HepG2 (cell line): ENCODE measurements around the gene KCNE4. TPM values are rescaled to one million over a fixed set of nuclear protein-coding genes. Genes with fewer than 3 reads are reported as not detected.

Source experiments
- ATAC-seq: fragments of 200-7000 bp; cut with Tn5 transposase; 3 replicates; pipeline ENCODE4 v1.9.1; 2020; ENCODE audit warnings: mild to moderate bottlenecking, moderate library complexity
- BruUV-seq: library from RNA; stranded (reverse); fragments of 400-500 nt; replicated peaks from 2 replicates; lab custom pipeline; 2021; lab: Mats Ljungman, UMichigan
- CTCF ChIA-PET: fragments of 300-600 bp; formaldehyde crosslinking; extraction: SDS; loops from one replicate; lab custom pipeline; 2021; ENCODE audit warnings: low total read pairs, inconsistent platforms, low intra/inter-chr PET ratio; lab: Yijun Ruan, JAX
- POLR2A ChIA-PET: fragments of 350-600 bp; sonication (Branson Sonifier 250); formaldehyde crosslinking; loops from one replicate; lab custom pipeline; 2020; ENCODE audit warnings: antibody characterized with exemption, inconsistent platforms; lab: Yijun Ruan, JAX
- DNase-seq: peaks from one replicate; pipeline ENCODE4 v3.0.0-alpha.2; 2015; ENCODE audit warnings: low spot score
- FAIRE-seq: peaks from 3 replicates; lab custom pipeline; 2011; peaks lifted over from hg19 to GRCh38; lab: Jason Lieb, UNC
- H2AFZ ChIP-seq: one replicate; pipeline ENCODE4 v1.6.1; 2011; ENCODE audit warnings: low read length, inconsistent platforms
- H3K27ac ChIP-seq: fragments of 300-600 bp; 3 replicates; pipeline ENCODE4 v1.8.0; 2011; ENCODE audit warnings: mixed run types, mild to moderate bottlenecking, mixed read lengths, low read length, inconsistent platforms; ENCODE audit not compliant: insufficient read depth; ENCODE audit errors: extremely low read length
- H3K27me3 ChIP-seq, 2 experiments: fragments of 200-600 bp in 1 of 2; 2 replicates in 1 of 2; 3 replicates in 1 of 2; pipeline versions ENCODE4 v1.6.0 to v1.8.0; 2011; ENCODE audit warnings: low read length in 2 of 2, mild to moderate bottlenecking in 2 of 2, moderate library complexity in 2 of 2, inconsistent platforms in 1 of 2; ENCODE audit not compliant: insufficient read depth in 2 of 2, control insufficient read depth in 1 of 2
- H3K36me3 ChIP-seq, 2 experiments: fragments of 200-600 bp in 1 of 2; replicated peaks in 1 of 2; 2 replicates in 1 of 2; 3 replicates in 1 of 2; pipeline versions ENCODE4 v1.5.1 to v1.8.0; 2011; ENCODE audit warnings: low read length in 2 of 2, inconsistent platforms in 1 of 2; ENCODE audit not compliant: insufficient read depth in 2 of 2, control insufficient read depth in 1 of 2
- H3K4me1 ChIP-seq: 2 replicates; pipeline ENCODE4 v1.5.1; 2012; ENCODE audit warnings: low read length, inconsistent platforms; ENCODE audit not compliant: insufficient read depth
- H3K4me2 ChIP-seq: 2 replicates; pipeline ENCODE4 v1.6.0; 2011; ENCODE audit warnings: low read depth, low read length, inconsistent platforms
- H3K4me3 ChIP-seq, 3 experiments: fragments of 200-600 bp in 1 of 3; sonication (generic), shearing (Covaris generic) in 1 of 3; replicated peaks in 1 of 3; 2 replicates each; pipeline ENCODE4 v1.5.1; 2011 to 2016; ENCODE audit warnings: low read length in 3 of 3, inconsistent platforms in 2 of 3, low read depth in 2 of 3, mild to moderate bottlenecking in 2 of 3, control low read depth in 1 of 3, mixed read lengths in 1 of 3; ENCODE audit not compliant: insufficient read depth in 1 of 3
- H3K79me2 ChIP-seq: one replicate; pipeline ENCODE4 v1.6.1; 2011; ENCODE audit warnings: low read length, inconsistent platforms; ENCODE audit not compliant: insufficient read depth
- H3K9ac ChIP-seq: 2 replicates; pipeline ENCODE4 v1.6.0; 2011; ENCODE audit warnings: mild to moderate bottlenecking, low read depth, low read length, inconsistent platforms; ENCODE audit not compliant: insufficient read depth
- H3K9me3 ChIP-seq: 2 replicates; pipeline ENCODE4 v1.5.1; 2012; ENCODE audit warnings: mild to moderate bottlenecking, low read length
- H4K20me1 ChIP-seq: 2 replicates; pipeline ENCODE4 v1.6.0; 2011; ENCODE audit warnings: inconsistent platforms, mild to moderate bottlenecking, low read length, moderate library complexity; ENCODE audit not compliant: insufficient read depth
- IRF2 ChIP-seq: IDR thresholded peaks from 2 replicates; pipeline ENCODE4 v1.6.1; 2018; ENCODE audit warnings: missing genetic modification reagents, missing compliant biosample characterization
- JUNB ChIP-seq: sonication (generic); formaldehyde crosslinking; IDR thresholded peaks from 2 replicates; pipeline ENCODE4 v1.8.0; 2022; ENCODE audit warnings: missing genetic modification reagents, mild to moderate bottlenecking, borderline replicate concordance
- LCORL ChIP-seq, 2 experiments: fragments of 450-650 bp in 1 of 2; sonication (generic) in 1 of 2; formaldehyde crosslinking in 1 of 2; IDR thresholded peaks; 2 replicates each; pipeline versions ENCODE4 v1.5.0 to v1.6.1; 2017 to 2020; ENCODE audit warnings: antibody characterized with exemption in 1 of 2, missing genetic modification reagents in 1 of 2
- MATR3 ChIP-seq: sonication (generic); formaldehyde crosslinking; IDR thresholded peaks from 2 replicates; pipeline ENCODE4 v1.4.0; 2020; ENCODE audit warnings: missing genetic modification reagents
- MTA3 ChIP-seq: sonication (generic); formaldehyde crosslinking; IDR thresholded peaks from 2 replicates; pipeline ENCODE4 v1.4.0; 2020; ENCODE audit warnings: missing genetic modification reagents
- NCOA5 ChIP-seq: sonication (generic); formaldehyde crosslinking; IDR thresholded peaks from 2 replicates; pipeline ENCODE4 v1.4.0; 2020; ENCODE audit warnings: missing genetic modification reagents
- ZFP62 ChIP-seq: sonication (generic); formaldehyde crosslinking; IDR thresholded peaks from 2 replicates; pipeline ENCODE4 v1.4.0; 2020; ENCODE audit warnings: missing genetic modification reagents
- ZNF275 ChIP-seq: sonication (generic); formaldehyde crosslinking; IDR thresholded peaks from 2 replicates; pipeline ENCODE4 v1.8.0; 2022; ENCODE audit warnings: missing genetic modification reagents, mild to moderate bottlenecking, inconsistent platforms, borderline replicate concordance
- ZNF572 ChIP-seq: sonication (generic); formaldehyde crosslinking; IDR thresholded peaks from 2 replicates; pipeline ENCODE4 v1.5.1; 2020; ENCODE audit warnings: mild to moderate bottlenecking, missing genetic modification reagents
- ZNF619 ChIP-seq: sonication (generic); formaldehyde crosslinking; IDR thresholded peaks from 2 replicates; pipeline ENCODE4 v1.4.0; 2020; ENCODE audit warnings: mild to moderate bottlenecking, missing genetic modification reagents
- ZXDC ChIP-seq: sonication (generic); formaldehyde crosslinking; IDR thresholded peaks from 2 replicates; pipeline ENCODE4 v1.5.0; 2020; ENCODE audit warnings: mild to moderate bottlenecking, missing genetic modification reagents
- WGBS: methylation state at CpG from one replicate; pipeline ENCODE4 v1.1.6; 2017; ENCODE audit warnings: low lambda C conversion rate; 5-methylcytosine and 5-hydroxymethylcytosine counted together
- in situ Hi-C: cut with HindIII; loops from 2 replicates; pipeline ENCODE4 v1.10.0; 2017; ENCODE audit warnings: low pct_unique_long_range_greater_than_20kb; ENCODE audit not compliant: extremely low pct_ligation_motif_present
- intact Hi-C: fragments of 100-400 bp; cut with micrococcal nuclease; formaldehyde crosslinking; loops from one replicate; pipeline ENCODE4 v1.10.0; 2022; ENCODE audit not compliant: unreplicated experiment
- polyA plus RNA-seq, 8 experiments: library from polyadenylated mRNA; depleted of rRNA in 3 of 8; stranded (reverse) in 7 of 8; unstranded in 1 of 8; fragments of >200 nt; fragmentation: Illumina TruSeq in 4 of 8; extraction: Trizol in 4 of 8; gene quantifications; 2 replicates each; pipeline versions ENCODE4 v1.2.1 to v1.2.3, GENCODE V29; 2011 to 2016; ENCODE audit warnings: low read depth in 4 of 8, missing spikeins in 1 of 8, mixed read lengths in 1 of 8; ENCODE audit not compliant: insufficient read depth in 1 of 8
- total RNA-seq, 5 experiments: library from RNA; depleted of rRNA; stranded (reverse); fragments of >200 nt; fragmentation: Illumina TruSeq; extraction: Trizol; gene quantifications; 2 replicates each; pipeline ENCODE4 v1.2.3, GENCODE V29; 2016; ENCODE audit warnings: low read depth in 1 of 5
- TF ChIP-seq, protein P1 (sequence below): sonication (generic); formaldehyde crosslinking; IDR thresholded peaks from 2 replicates; pipeline ENCODE4 v1.4.0; 2020; ENCODE audit warnings: mild to moderate bottlenecking, missing genetic modification reagents
- TF ChIP-seq, protein P2 (sequence below): IDR thresholded peaks from 2 replicates; pipeline ENCODE4 v1.6.1; 2016

Gene KCNE4
- total and polyA plus RNA-seq, 2 of the 13 experiments (the other 11 are each of a cell fraction or from before 2014, with no cell fraction given) = not detected

- ChIA-PET POLR2A (no interaction called here), CTCF (no interaction called here)
- Histone ChIP-seq H3K4me3 (no peak overlapping the region), H3K27me3 (no peaks in the 10 kb centered on the region), H3K79me2 (no peaks in the 10 kb centered on the region), H3K9ac (no peak overlapping the region), H3K36me3 (no peaks in the 10 kb centered on the region), H3K4me1 (no peaks in the 10 kb centered on the region), H3K27ac (no peak overlapping the region), H3K4me2 (no peak overlapping the region), H2AFZ (no peak overlapping the region), H4K20me1 (no peaks in the 10 kb centered on the region), H3K9me3 (no peaks in the 10 kb centered on the region)
- TF ChIP-seq IRF2 (CRISPR knock-in tag) = no peak
- TF ChIP-seq LCORL (IDR thresholded peaks at IDR 0.05) = no peak
- no peak for TF ChIP-seq LCORL (CRISPR knock-in tag; IDR thresholded peaks at IDR 0.05)
- TF ChIP-seq NCOA5 (CRISPR knock-in tag) = no peak
- TF ChIP-seq ZXDC = no peak
- no peak for TF ChIP-seq ZNF275 (CRISPR knock-in tag)
- no peak for TF ChIP-seq MTA3 (CRISPR knock-in tag)
- no peak for TF ChIP-seq JUNB (CRISPR knock-in tag)
- TF ChIP-seq, protein P1, sequence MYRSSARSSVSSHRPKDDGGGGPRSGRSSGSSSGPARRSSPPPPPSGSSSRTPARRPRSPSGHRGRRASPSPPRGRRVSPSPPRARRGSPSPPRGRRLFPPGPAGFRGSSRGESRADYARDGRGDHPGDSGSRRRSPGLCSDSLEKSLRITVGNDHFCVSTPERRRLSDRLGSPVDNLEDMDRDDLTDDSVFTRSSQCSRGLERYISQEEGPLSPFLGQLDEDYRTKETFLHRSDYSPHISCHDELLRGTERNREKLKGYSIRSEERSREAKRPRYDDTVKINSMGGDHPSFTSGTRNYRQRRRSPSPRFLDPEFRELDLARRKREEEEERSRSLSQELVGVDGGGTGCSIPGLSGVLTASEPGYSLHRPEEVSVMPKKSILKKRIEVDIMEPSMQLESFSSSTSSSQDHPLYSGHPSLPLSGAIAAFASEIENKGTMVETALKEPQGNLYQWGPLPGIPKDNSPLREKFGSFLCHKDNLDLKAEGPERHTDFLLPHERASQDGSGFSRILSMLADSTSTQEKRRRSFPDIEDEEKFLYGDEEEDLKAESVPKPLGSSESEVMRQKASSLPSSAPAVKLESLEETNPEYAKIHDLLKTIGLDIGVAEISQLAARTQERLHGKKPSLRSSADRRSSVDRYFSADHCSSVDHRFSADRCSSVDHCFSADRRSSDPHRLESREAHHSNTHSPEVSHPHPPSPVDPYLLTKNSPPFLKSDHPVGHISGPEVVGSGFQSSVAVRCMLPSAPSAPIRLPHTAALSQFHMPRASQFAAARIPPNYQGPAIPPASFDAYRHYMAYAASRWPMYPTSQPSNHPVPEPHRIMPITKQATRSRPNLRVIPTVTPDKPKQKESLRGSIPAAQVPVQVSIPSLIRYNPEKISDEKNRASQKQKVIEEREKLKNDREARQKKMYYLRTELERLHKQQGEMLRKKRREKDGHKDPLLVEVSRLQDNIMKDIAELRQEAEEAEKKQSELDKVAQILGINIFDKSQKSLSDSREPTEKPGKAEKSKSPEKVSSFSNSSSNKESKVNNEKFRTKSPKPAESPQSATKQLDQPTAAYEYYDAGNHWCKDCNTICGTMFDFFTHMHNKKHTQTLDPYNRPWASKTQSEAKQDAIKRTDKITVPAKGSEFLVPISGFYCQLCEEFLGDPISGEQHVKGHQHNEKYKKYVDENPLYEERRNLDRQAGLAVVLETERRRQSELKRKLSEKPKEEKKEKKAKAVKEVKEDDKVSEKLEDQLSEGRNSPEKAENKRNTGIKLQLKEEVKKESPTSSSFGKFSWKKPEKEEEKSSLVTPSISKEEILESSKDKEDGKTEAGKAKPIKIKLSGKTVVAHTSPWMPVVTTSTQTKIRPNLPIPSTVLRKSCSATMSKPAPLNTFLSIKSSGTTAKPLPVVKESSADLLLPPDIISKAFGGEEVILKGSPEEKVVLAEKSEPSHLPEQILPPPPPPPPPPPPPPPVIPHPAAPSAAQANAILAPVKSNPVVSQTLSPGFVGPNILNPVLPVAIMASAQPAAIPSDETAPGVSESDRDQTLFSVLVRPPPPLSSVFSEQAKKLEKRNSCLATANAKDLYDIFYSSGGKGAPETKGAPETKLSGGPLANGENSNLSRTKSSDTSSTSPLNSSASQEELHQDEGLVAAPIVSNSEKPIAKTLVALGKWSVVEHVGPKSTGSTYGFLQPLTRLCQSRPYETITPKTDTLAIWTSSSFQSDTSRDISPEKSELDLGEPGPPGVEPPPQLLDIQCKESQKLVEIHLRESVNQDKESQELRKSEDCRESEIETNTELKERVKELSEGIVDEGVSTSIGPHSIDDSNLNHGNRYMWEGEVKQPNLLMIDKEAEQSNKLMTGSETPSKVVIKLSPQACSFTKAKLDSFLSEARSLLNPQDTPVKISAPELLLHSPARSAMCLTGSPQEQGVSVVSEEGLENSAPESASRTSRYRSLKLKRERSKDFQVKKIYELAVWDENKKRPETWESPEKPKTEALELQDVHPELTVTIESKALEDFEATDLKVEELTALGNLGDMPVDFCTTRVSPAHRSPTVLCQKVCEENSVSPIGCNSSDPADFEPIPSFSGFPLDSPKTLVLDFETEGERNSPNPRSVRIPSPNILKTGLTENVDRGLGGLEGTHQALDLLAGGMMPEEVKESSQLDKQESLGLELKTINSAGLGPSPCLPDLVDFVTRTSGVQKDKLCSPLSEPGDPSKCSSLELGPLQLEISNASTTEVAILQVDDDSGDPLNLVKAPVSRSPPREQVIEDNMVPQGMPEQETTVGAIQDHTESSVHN (CRISPR knock-in tag) = no peak
- no peak for TF ChIP-seq ZNF619
- TF ChIP-seq, protein P2, sequence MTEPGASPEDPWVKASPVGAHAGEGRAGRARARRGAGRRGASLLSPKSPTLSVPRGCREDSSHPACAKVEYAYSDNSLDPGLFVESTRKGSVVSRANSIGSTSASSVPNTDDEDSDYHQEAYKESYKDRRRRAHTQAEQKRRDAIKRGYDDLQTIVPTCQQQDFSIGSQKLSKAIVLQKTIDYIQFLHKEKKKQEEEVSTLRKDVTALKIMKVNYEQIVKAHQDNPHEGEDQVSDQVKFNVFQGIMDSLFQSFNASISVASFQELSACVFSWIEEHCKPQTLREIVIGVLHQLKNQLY = no peak
- no peak for TF ChIP-seq MATR3 (CRISPR knock-in tag)
- TF ChIP-seq ZNF572 (CRISPR knock-in tag) = no peak
- TF ChIP-seq ZFP62 (CRISPR knock-in tag) = no peak
- BruUV-seq = no TSS peak
- intact Hi-C loops (no loop called here), in situ Hi-C loops (no loop called here)
- DNase-seq = no peak
- 0% methylated on average over 2 of the region's 2 CpGs for WGBS
- no peak for FAIRE-seq
- ATAC-seq = no peak
Observed at GRCh38 chr2:223037445-223037800, 14.6 kb upstream of the KCNE4 start.
